DMS114 treated with DMSO at 0.1 percent for 48 hours (cell line): ENCODE results near the gene POLR2E.

ENCODE experiments used
- DNase-seq: peaks from one replicate; lab custom pipeline; 2025; ENCODE audit not compliant: unreplicated experiment; lab: John Stamatoyannopoulos, UW

Gene POLR2E

DNA sequence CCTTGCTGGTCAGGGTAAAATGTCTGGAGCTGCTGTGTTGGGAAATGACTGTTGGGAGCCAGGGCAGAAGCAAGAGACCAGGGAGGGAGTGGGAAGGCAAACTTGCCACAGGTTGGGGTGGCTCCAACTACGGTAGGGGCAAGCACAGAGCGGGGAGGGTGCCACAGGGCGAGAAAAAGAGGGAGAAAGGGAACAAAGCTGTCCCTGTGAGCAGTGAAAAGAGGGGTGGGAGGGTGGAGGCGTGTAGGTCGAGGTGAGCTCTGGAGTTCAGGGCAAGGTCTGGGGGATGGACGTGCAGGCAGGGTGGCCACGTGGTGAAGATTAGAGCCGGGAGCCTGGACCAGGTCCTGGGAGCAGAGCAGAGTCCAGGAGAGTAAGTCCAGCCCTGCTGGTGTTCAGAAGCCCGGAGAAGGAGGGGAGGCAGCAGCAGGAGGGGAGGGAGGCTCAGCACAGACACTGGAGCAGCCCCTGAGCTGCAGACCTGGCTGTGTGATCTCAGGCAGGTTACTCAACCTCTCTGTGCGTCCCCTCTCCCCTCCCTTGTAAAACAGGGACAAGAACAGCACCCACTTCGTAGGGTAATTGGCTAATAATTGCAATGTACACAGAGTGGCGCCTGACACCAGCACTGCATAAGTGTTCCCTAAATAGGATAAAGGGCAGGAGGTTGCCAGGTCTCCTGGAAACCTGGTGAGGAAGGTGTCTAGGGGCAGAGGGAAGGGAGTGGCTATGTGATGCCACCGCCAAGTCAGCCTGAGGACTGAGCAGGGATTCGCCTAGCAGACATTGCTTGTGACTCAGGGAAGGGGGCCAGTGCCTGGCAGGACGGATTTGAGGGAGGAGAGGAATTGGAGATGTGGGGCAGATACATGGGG, 3.2 kb upstream of the POLR2E start:
- DNase-seq: no peak

DNA sequence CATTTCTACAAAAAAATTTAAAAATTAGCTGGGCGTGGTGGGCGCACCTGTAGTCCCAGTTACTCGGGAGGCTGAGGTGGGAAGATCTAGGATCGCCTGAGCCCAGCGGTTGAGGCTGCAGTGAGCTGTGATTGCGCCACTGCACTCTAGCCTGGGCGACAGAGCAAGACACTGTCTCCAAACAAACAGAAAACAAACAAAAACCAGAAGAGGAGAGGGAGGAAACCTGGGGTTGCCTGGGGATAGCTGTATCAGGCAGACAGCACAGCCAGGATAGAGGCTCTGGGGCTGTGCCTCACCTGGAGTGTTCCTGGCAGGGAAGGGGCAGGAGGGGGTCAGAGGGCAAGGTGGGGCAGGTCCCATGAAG, 2.6 kb upstream of the POLR2E start:
- no peak for DNase-seq

DNA sequence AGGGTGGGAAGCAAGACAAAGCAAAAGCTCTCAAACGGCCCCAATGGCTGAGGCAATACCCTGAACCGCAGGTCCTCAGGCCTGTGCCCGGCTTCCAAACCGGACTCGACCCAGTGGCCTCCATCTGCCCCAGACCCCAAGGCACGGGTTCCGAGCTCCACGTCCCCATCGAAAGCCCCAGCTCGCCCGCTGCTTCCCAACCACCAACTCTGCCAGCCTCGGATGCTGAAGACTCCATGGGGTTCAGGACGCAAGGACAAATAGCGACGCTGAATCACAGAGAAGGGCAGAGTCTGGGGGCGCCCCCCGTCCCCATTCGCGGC, 559 bp downstream of the POLR2E start:
- DNase-seq: no peak

DNA sequence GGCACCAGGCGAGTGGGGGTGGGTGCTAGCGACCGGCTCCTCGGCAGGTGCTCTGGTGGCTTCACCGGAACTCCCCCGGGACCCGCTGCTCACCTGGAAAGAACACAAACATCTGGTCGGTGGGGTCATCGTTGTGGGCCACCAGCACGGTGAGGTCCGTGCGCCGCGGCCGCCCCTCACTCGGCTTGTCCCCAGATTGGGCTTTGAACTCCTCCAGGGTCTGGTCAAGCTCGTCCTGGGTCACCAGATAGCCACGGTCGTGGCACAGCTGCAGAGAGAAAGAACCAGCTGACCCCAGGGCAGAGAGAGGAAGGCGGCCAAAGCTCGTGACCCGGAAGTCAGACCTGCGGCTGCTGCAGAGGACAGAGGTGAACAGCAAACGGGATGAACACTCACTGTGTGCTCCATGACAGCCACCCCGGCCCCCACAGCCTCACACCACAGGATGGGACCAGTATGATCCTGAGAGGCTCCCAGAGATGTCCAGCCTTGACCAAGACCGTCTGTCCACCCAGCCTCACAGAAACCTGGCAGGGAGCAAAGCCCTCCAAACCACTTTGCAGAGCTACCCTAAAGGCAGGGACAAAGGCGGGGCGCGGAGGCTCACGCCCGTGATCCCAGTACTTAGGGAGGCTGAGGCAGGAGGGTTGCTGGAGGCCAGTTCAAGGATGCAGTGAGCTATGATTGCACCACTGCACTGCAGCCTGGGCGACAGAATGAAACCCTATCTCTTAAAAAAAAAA, 1.2 kb downstream of the POLR2E start:
- DNase-seq: no peak

DNA sequence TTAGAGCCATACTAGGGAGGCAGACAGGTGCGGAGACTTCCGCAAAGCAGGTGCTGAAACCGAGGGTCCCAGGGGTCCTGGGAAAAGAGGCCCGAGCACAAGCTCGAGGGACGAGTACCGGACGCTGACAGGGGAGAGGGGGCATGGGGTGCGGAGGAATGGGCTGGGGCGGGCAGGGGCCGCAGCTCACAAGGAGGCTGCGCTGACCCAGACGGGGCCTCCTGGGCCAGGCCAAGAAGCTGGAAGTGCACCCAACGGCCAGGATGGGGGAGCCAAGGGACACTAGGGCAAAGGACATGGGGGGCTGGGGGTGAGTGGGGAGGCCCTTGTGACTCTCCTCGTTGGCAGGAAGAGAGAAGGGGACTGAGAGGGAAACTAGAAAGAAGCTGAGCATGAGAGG, 1.8 kb downstream of the POLR2E start:
- no peak for DNase-seq

DNA sequence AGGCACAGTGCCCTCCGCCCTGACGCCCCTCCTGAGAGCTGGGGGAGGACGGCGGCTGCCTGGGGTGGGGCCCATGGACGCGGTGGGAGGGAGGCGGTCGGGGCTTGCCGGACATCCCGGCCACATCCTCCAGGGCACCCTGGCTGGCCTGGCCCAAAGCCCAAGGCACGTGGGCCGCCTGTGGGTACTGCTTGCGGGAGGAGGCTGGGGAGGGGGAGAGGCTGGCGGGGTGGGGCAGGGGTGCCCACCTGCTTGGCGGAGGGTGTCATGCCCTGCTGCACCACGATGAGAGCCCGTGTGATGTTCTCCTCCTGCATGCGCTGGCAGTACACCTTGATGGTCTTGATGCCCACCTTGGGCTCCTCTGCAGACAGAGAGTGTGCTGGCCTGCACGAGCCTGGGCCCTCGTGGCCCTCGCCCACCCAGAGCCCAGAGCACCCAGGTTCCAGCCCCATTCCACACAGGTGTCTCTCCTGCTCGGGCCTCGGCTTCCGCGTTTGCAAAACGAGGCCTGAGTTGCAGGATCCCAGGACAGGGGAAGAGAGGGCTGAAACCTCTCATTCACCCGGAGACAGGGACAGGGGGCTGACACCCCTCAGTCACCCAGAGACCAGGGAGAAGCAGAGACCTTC, 3.5 kb downstream of the POLR2E start:
- no peak for DNase-seq

DNA sequence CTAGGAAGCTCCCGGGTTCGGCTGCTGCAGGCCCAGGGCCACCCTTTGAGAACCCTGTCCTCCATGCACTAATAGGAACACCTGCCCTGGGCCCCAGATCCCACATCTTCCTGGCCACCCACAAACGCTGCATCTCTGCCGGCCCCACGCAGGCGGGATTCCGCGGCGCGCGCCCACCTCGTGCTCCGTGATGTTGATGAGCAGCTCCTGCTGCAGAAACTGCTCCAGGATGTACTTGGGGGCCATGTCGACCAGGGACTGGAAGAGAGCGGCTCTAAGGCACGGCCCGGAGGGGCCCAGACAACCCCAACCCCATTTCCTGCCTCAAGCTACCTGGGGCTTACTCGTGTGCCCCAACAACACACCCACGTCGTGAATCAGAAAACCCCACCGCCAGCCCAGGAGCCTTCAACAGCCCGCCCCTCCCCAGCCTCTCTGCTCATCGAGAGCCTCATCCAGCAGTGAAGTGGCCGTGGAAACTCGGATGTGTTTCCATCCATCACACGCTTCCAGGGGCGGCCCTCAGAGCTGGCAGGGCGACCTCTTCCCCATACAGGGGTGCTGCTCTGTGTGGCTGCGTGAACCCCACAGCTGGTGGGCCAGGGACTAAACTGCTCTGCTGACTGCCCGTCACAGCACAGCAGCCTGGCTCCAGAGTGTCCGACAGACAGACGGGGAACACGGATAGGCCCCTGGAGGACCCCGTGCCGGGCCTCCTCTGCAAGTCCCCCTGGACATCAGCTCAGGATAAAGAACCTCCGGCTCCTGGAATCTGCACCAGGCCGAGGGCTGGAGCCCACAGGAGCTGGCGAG, 4.2 kb downstream of the POLR2E start:
- DNase-seq: no peak

DNA sequence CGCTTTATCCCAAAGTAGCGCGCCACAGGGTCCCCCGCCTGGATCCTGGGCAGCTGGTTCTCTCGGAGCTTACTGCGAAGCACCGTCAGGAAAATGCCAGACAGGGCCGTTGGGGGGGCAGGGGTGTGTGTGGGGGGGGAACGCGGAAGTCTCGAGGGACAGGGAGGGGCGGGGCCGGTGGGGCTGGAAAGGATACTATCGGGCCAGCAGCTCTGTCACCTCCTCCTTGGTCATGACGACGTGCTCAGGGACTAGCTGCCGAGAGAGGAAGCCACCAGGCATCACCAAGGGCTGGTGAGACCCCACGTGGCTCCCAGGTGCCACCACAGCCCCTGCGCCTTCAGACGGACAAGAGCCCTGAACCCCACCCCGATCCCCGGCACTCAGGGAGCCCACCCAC, 5.3 kb downstream of the POLR2E start:
- DNase-seq: no peak

DNA sequence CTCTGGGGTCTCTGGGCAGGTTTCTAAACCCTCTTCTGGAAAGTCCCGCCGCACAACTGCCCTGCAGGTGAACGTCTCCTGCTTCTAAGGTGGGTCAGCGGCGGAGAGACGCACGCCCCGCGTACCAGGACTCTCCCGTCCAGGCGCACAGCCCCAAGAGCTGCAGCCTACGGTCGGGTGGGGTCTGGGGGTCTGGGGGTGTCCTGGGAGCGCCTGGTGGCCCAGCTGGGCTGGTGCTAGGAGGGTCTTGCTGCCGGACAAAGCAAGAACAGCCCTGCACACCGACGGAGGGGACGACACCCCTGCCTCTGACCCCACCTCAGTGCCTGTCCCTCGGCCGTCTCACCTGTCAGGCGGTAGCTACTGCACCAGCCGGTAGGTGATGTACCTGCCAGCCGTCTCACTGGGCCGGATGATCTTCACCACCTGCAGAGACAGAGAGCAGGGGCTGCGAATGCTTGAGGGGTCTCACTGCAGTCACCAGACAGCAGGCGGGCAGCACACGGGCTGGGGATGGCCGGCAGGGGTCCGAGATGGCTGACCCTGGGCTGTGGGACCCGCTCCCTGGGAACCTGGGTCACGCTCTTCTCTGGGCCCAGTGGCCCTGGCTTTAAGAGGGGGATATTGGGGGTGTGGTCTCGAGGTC, 5.9 kb downstream of the POLR2E start:
- DNase-seq: no peak

DNA sequence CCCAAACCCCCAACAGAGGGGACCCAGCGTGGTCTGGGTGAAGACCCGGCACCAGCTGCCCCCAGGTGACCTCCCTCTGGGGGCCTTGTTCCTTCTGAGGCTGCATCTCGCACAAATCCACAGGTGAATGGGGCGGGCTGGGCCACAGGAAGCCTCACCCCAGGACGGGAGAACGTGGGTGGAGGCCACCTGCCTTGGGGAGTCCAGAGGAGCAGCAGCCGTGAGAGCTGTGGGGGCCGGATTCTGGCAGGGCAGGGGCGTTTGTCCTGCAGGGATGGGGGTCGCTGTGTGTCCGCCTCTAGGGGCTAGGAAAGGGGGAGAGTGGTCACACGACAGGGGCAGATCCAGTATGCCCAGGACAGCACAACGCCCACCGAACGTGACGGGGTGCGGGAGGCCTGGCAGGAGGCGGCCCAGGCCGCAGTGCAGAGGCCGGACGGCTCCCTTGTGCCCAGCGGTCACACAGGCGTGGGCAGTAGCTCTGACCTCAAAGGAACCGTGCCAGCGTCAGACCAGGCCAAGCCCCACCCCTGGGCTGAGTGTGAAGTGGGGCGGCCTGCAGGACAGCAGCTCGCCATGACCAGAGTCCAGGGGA, 6.7 kb downstream of the POLR2E start:
- DNase-seq: no peak

DNA sequence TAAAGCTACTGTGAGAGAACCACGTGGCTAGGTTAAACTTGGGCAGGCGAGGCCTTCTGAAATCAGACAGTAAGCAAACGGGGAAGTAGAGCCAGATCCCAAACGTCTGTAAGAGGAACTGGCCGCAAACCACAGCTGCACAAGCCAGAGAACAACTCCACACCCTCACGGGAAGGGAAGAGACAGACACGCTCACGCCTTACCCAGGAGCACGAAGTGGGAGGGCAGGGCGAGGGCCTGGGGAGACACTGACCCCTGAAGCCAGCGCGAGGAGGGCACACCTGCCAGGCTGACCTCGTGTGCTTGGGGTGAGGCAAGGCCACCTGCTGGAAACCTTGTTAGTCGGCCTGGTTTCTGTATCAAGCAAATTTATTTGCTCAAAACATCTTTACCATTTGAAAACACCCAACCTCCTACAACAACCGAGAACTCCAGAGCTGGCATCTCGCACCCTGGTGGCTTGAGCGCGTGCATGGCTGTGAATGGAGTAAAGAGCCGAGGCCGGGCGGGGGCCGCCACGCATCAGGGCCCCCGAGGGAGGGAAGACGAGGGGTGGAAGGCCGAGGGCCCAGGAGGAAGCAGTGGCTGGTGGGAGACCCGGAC, 7.3 kb downstream of the POLR2E start:
- no peak for DNase-seq

DNA sequence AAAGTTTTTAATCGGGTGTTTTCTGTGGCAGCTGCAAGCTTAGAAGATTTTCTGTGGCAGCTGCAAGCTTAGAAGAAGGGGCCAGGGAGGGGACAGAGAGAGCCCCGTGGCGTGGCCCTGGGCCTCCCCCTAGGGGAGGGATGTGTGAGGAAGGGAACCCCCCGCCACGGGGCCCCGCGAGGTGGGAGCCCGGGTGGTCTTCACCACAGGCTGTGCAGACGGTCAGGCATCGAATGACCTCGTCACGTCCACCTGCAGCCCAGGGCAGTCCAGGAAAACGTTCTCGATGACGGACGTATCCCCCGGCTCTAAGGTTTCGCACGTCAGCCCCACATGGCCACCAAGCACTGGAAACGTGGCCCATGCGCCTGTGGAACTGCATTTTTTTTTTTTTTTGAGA, 8.6 kb downstream of the POLR2E start:
- no peak for DNase-seq

DNA sequence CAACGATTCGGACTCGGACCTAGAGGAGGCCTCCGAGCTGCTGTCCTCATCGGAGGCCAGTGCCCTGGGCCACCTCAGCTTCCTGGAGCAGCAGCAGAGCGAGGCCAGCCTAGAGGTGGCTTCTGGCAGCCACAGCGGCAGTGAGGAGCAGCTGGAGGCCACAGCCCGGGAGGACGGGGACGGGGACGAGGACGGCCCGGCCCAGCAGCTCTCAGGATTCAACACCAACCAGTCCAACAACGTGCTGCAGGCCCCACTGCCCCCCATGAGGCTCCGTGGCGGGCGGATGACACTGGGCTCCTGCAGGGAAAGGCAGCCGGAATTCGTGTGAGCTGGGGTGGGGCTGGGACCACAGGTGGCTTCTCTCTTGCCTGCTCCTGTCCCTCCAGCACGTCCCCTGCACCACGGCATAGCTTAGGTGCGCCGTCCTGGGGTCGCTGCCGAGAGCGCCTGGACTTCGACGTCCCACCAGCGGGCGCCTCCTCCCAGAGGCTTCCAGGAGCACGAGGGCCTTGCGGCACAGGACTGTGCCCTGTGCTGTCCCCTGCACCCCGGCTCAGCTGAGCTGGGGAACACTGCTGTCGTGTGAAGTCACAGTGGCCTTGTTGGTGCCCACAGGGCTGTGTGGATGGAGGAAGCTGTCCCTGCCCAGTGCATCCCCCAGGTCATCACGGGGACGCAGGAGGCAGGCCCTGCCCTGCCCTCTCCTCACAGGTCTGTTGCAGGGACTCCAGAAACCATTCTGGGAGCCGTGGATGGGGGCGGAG, 9.3 kb downstream of the POLR2E start:
- DNase-seq: no peak

DNA sequence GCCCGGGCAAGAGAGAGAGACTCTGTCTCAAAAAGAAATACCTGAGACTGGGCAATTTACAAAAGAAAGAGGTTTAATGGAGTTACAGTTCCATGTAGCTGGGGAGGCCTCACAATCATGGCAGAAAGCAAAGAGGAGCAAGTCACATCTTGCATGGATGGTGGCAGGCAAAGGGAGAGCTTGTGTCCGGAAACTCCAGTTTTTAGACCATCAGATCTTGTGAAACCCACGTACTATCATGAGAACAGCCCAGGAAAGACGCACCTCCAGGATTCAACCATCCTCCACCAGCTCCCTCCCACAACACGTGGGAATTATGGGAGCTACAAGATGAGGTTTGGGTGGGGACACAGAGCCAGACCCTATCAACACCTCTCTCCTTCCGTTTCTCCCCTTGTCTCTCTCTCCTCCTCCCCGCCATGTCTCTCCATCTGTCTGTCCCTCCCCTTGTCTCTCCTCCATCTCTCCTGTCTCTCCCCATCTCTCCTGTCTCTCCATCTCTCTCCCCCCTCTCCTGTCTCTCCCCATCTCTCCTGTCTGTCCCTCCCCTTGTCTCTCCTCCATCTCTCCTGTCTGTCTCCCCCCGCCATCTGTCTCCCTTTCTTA, 10.0 kb downstream of the POLR2E start:
- no peak for DNase-seq

DNA sequence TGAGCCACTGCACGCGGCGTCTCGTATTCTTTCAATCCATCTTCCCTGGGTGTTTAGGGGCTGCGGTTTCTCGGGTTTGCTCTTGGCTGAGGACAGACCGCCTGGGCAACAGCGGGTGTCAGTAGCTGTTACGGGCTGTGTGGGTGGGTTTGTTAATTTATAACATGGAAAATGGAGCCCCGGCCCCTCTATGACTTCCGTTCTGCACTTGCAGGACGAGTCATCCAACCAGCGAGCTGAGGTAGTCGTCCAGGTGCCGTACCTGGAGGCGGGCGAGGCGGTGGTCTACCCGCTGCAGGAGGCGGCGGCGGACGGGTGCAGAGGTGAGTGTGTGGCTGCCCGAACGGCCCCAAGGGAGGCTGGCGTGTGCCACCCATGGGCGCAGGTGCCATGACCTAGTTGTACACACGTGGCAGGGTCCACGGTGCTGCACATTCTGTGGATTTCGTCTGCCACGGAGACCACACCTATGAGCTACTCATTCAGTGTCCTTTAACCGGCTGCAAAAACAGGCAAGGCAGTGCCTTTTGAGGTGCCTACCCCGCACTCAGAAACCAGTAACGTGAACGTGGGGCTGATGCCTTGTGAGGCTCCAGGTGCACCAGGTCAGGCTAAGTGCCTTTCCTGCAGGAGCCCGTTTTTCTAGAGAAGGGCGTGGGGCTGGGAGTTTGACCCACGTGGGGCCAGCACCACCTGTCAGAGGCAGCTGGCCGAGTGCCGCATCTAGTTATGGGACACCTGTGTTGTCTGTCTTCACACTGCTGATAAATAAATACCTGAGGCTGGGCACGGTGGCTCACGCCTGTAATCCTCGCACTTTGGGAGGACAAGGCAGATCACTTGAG, 10.9 kb downstream of the POLR2E start:
- DNase-seq: no peak

DNA sequence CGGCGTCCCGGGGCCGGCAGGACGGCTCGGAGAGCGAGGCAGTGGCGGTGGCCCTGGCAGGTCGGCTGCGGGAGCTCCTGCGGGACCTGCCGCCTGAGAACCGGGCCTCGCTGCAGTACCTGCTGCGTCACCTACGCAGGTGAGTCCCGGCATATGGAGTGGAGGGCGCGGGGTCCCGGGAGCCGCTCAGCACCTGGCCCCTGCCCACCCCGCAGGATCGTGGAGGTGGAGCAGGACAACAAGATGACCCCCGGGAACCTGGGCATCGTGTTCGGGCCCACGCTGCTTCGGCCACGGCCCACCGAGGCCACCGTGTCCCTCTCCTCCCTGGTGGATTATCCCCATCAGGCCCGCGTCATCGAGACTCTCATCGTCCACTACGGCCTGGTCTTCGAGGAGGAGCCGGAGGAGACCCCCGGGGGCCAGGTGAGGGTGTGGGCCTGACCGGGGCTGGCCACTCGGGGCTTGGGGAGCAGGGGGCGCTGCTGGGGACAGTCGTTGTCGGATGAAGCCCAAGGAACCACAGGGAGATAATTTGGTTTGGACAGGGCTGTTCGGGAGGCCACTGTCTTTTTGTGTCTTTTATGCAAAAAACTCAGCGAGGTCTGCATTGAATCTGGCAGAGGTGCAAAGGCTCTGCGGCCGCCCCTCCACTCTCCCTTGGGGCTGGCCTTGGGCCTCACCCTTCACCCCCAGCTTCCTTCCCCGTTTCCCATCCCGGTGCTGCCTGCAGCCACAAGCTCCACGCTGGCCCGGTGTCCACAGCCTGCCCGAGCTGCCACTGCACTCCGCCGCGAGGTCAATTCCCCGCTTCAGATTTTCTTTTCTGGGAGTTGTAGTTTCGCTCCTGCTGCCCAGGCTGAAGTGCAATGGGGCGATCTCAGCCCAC, 12.0 kb downstream of the POLR2E start:
- no peak for DNase-seq
